ENCODE measurements around the gene CLIP4. TPM values are rescaled to one million over a fixed set of nuclear protein-coding genes. Genes with fewer than 3 reads are reported as not detected.
A peak's percentile ranks its signal among the peaks of the same experiment; 100 is the strongest.

The CLIP4 gene
- total and polyA plus RNA-seq, 2 experiments from 2014 or later: 0.06 to 0.14 TPM

DNA sequence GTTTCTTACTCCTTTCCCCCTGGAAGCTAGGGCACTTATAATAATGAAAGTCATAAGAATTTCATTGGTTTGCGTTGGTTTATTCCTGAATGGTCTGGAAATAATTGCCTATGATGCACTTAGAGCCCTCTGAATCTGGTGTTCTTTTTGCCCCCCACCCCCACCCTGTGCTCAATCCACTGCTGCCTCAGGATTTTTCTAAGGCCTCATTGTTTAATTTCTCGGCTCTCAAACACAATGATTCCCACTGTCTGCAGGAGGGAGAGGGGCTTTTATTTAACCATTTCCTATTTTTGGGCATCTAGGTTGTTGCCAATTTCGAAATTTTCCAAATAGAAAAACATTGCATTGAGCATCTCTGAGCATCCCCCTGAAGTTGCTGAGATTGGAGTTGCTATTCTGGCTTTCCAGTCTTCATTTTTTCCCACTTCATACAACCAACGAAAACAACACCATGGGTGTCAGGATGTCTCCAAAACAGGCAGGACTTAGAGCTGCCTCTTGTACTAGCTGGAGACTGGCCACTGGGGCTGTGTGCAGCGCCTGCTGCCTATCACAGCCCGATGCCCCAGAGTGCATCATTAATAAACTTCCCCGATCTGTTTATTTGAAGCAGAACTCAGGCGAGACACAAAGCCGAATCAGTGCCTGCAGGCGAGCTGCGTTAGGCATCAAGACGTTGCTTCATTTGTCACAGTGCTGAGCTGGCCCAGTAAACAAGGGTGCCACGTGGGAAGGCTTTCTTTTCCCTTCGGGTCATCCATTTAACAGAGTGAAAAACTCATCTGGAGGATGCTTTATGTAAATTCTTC, 39.1 kb upstream of the CLIP4 start:
- DNase-seq (ENCODE audit: low spot score) (no peak), ATAC-seq (peak; percentile 41)
- peaks cover 3% of the 10 kb centered on the region; the same call in 1 of the 3 replicates for H3K4me1 Mint-ChIP-seq
- H3K4me3 Mint-ChIP-seq: no peak overlapping the region
- H3K27ac Mint-ChIP-seq: no peak overlapping the region
- no peak overlapping the region for H3K4me2 ChIP-seq
- no peaks in the 10 kb centered on the region for H3F3A ChIP-seq (replicated peaks; ENCODE audit: low read depth)
- no peaks in the 10 kb centered on the region for H3K36me3 ChIP-seq (ENCODE audit: insufficient read depth)
- H3K4me3 ChIP-seq: no peak overlapping the region
- no peak overlapping the region for H3K27ac ChIP-seq (ENCODE audit: low read depth)
- H3K27me3 ChIP-seq (ENCODE audit: insufficient read depth): no peaks in the 10 kb centered on the region
- no peaks in the 10 kb centered on the region for H3K9me2 ChIP-seq (ENCODE audit: insufficient read depth)
- peaks cover 3% of the 10 kb centered on the region for H3K27me3 Mint-ChIP-seq (ENCODE audit: insufficient read depth, low read depth, poor library complexity)
- H3K79me2 ChIP-seq (replicated peaks; ENCODE audit: insufficient read depth): no peaks in the 10 kb centered on the region
- no peak overlapping the region; the same call in 1 of the 2 replicates for H2AFZ ChIP-seq
- H3K36me3 Mint-ChIP-seq (ENCODE audit: low read depth): peaks cover 4% of the 10 kb centered on the region; the same call in 2 of the 3 replicates
- H3K4me1 ChIP-seq (ENCODE audit: insufficient read depth): no peaks in the 10 kb centered on the region
- peaks cover 22% of the 10 kb centered on the region for H3K9me3 Mint-ChIP-seq
- no peaks in the 10 kb centered on the region for H4K20me1 ChIP-seq (replicated peaks; ENCODE audit: insufficient read depth)
- TF ChIP-seq NANOG (IDR thresholded peaks at IDR 0.05; ENCODE audit: borderline replicate concordance) (no peak), ZNF114 (CRISPR knock-in tag; IDR thresholded peaks at IDR 0.05) (no peak), POLR2AphosphoS5 (IDR thresholded peaks at IDR 0.05; ENCODE audit: low read depth) (no peak), EZH2 (IDR thresholded peaks at IDR 0.05; ENCODE audit: low read depth, unreplicated experiment) (no peak), EZH2phosphoT487 (IDR thresholded peaks at IDR 0.05; ENCODE audit: unreplicated experiment) (no peak), STAT1 (IDR thresholded peaks at IDR 0.05; ENCODE audit: unreplicated experiment) (no peak), ZNF331 (CRISPR knock-in tag; IDR thresholded peaks at IDR 0.05; ENCODE audit: low read depth) (no peak), JUNB (IDR thresholded peaks at IDR 0.05; ENCODE audit: unreplicated experiment) (no peak), CREB1 (CRISPR knock-in tag; IDR thresholded peaks at IDR 0.05; ENCODE audit: low read depth) (no peak)
- TF ChIP-seq, protein P1, sequence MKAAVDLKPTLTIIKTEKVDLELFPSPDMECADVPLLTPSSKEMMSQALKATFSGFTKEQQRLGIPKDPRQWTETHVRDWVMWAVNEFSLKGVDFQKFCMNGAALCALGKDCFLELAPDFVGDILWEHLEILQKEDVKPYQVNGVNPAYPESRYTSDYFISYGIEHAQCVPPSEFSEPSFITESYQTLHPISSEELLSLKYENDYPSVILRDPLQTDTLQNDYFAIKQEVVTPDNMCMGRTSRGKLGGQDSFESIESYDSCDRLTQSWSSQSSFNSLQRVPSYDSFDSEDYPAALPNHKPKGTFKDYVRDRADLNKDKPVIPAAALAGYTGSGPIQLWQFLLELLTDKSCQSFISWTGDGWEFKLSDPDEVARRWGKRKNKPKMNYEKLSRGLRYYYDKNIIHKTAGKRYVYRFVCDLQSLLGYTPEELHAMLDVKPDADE (IDR thresholded peaks at IDR 0.05): no peak
- TF ChIP-seq, protein P2, sequence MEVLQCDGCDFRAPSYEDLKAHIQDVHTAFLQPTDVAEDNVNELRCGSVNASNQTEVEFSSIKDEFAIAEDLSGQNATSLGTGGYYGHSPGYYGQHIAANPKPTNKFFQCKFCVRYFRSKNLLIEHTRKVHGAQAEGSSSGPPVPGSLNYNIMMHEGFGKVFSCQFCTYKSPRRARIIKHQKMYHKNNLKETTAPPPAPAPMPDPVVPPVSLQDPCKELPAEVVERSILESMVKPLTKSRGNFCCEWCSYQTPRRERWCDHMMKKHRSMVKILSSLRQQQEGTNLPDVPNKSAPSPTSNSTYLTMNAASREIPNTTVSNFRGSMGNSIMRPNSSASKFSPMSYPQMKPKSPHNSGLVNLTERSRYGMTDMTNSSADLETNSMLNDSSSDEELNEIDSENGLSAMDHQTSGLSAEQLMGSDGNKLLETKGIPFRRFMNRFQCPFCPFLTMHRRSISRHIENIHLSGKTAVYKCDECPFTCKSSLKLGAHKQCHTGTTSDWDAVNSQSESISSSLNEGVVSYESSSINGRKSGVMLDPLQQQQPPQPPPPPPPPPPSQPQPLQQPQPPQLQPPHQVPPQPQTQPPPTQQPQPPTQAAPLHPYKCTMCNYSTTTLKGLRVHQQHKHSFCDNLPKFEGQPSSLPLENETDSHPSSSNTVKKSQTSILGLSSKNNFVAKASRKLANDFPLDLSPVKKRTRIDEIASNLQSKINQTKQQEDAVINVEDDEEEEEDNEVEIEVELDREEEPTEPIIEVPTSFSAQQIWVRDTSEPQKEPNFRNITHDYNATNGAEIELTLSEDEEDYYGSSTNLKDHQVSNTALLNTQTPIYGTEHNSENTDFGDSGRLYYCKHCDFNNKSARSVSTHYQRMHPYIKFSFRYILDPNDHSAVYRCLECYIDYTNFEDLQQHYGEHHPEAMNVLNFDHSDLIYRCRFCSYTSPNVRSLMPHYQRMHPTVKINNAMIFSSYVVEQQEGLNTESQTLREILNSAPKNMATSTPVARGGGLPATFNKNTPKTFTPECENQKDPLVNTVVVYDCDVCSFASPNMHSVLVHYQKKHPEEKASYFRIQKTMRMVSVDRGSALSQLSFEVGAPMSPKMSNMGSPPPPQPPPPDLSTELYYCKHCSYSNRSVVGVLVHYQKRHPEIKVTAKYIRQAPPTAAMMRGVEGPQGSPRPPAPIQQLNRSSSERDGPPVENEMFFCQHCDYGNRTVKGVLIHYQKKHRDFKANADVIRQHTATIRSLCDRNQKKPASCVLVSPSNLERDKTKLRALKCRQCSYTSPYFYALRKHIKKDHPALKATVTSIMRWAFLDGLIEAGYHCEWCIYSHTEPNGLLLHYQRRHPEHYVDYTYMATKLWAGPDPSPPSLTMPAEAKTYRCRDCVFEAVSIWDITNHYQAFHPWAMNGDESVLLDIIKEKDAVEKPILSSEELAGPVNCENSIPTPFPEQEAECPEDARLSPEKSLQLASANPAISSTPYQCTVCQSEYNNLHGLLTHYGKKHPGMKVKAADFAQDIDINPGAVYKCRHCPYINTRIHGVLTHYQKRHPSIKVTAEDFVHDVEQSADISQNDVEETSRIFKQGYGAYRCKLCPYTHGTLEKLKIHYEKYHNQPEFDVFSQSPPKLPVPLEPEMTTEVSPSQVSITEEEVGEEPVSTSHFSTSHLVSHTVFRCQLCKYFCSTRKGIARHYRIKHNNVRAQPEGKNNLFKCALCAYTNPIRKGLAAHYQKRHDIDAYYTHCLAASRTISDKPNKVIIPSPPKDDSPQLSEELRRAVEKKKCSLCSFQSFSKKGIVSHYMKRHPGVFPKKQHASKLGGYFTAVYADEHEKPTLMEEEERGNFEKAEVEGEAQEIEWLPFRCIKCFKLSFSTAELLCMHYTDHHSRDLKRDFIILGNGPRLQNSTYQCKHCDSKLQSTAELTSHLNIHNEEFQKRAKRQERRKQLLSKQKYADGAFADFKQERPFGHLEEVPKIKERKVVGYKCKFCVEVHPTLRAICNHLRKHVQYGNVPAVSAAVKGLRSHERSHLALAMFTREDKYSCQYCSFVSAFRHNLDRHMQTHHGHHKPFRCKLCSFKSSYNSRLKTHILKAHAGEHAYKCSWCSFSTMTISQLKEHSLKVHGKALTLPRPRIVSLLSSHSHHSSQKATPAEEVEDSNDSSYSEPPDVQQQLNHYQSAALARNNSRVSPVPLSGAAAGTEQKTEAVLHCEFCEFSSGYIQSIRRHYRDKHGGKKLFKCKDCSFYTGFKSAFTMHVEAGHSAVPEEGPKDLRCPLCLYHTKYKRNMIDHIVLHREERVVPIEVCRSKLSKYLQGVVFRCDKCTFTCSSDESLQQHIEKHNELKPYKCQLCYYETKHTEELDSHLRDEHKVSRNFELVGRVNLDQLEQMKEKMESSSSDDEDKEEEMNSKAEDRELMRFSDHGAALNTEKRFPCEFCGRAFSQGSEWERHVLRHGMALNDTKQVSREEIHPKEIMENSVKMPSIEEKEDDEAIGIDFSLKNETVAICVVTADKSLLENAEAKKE (CRISPR knock-in tag; IDR thresholded peaks at IDR 0.05): no peak
- TF ChIP-seq, protein P3, sequence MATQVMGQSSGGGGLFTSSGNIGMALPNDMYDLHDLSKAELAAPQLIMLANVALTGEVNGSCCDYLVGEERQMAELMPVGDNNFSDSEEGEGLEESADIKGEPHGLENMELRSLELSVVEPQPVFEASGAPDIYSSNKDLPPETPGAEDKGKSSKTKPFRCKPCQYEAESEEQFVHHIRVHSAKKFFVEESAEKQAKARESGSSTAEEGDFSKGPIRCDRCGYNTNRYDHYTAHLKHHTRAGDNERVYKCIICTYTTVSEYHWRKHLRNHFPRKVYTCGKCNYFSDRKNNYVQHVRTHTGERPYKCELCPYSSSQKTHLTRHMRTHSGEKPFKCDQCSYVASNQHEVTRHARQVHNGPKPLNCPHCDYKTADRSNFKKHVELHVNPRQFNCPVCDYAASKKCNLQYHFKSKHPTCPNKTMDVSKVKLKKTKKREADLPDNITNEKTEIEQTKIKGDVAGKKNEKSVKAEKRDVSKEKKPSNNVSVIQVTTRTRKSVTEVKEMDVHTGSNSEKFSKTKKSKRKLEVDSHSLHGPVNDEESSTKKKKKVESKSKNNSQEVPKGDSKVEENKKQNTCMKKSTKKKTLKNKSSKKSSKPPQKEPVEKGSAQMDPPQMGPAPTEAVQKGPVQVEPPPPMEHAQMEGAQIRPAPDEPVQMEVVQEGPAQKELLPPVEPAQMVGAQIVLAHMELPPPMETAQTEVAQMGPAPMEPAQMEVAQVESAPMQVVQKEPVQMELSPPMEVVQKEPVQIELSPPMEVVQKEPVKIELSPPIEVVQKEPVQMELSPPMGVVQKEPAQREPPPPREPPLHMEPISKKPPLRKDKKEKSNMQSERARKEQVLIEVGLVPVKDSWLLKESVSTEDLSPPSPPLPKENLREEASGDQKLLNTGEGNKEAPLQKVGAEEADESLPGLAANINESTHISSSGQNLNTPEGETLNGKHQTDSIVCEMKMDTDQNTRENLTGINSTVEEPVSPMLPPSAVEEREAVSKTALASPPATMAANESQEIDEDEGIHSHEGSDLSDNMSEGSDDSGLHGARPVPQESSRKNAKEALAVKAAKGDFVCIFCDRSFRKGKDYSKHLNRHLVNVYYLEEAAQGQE (IDR thresholded peaks at IDR 0.05; ENCODE audit: unreplicated experiment): no peak
- TF ChIP-seq, protein P4, sequence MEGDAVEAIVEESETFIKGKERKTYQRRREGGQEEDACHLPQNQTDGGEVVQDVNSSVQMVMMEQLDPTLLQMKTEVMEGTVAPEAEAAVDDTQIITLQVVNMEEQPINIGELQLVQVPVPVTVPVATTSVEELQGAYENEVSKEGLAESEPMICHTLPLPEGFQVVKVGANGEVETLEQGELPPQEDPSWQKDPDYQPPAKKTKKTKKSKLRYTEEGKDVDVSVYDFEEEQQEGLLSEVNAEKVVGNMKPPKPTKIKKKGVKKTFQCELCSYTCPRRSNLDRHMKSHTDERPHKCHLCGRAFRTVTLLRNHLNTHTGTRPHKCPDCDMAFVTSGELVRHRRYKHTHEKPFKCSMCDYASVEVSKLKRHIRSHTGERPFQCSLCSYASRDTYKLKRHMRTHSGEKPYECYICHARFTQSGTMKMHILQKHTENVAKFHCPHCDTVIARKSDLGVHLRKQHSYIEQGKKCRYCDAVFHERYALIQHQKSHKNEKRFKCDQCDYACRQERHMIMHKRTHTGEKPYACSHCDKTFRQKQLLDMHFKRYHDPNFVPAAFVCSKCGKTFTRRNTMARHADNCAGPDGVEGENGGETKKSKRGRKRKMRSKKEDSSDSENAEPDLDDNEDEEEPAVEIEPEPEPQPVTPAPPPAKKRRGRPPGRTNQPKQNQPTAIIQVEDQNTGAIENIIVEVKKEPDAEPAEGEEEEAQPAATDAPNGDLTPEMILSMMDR (conservative IDR thresholded peaks at IDR 0.05; ENCODE audit: low read depth in 2 of 2): no peak
